Neuronal stem cell (in vitro differentiated cells): ENCODE measurements around the gene CDK5RAP3.
A peak's percentile ranks its signal among the peaks of the same experiment; 100 is the strongest.

Experiments used
- DNase-seq: peaks from one replicate; pipeline ENCODE4 v3.0.0-alpha.2; 2013; ENCODE audit warnings: low spot score
- H2AFZ ChIP-seq: one replicate; pipeline ENCODE4 v1.6.1; 2013; ENCODE audit warnings: mild to moderate bottlenecking, low read length, inconsistent platforms
- H2AK5ac ChIP-seq: 2 replicates; pipeline ENCODE4 v1.6.1; 2013; ENCODE audit warnings: low read depth, mild to moderate bottlenecking, inconsistent platforms, low read length, moderate library complexity, mixed read lengths
- H2BK120ac ChIP-seq: 2 replicates; pipeline ENCODE4 v1.6.1; 2013; ENCODE audit warnings: low read depth, mild to moderate bottlenecking, inconsistent platforms, low read length, moderate library complexity, mixed read lengths
- H2BK12ac ChIP-seq: one replicate; pipeline ENCODE4 v1.6.1; 2013; ENCODE audit warnings: low read length, inconsistent platforms
- H2BK15ac ChIP-seq: 2 replicates; pipeline ENCODE4 v1.6.1; 2013; ENCODE audit warnings: mild to moderate bottlenecking, low read length, inconsistent platforms, mixed read lengths
- H2BK5ac ChIP-seq: one replicate; pipeline ENCODE4 v1.6.1; 2013; ENCODE audit warnings: inconsistent platforms, mild to moderate bottlenecking, low read length, moderate library complexity
- H3K14ac ChIP-seq: one replicate; pipeline ENCODE4 v1.6.1; 2013; ENCODE audit warnings: low read length, inconsistent platforms
- H3K18ac ChIP-seq: 2 replicates; pipeline ENCODE4 v1.6.1; 2013; ENCODE audit warnings: low read length, inconsistent platforms
- H3K23ac ChIP-seq: 2 replicates; pipeline ENCODE4 v1.6.1; 2013; ENCODE audit warnings: low read depth, mild to moderate bottlenecking, mixed read lengths, low read length, inconsistent platforms; ENCODE audit not compliant: poor library complexity
- H3K27ac ChIP-seq: replicated peaks from 3 replicates; pipeline ENCODE4 v1.5.1; 2013; ENCODE audit warnings: low read length, inconsistent platforms
- H3K27me3 ChIP-seq, 3 experiments: 2 replicates each; pipeline ENCODE4 v1.6.1; 2013; ENCODE audit warnings: low read length in 3 of 3, mild to moderate bottlenecking in 2 of 3, inconsistent platforms in 1 of 3, low read depth in 1 of 3, mixed read lengths in 1 of 3, moderate library complexity in 1 of 3; ENCODE audit not compliant: control insufficient read depth in 3 of 3, insufficient read depth in 3 of 3
- H3K36me3 ChIP-seq, 2 donors: replicated peaks in 1 of 2; 2 replicates each; pipeline ENCODE4 v1.6.1; 2013; ENCODE audit warnings: low read length in 2 of 2; ENCODE audit not compliant: control insufficient read depth in 2 of 2, insufficient read depth in 2 of 2
- H3K4ac ChIP-seq: 2 replicates; pipeline ENCODE4 v1.6.1; 2013; ENCODE audit warnings: inconsistent platforms, mild to moderate bottlenecking, low read length, moderate library complexity
- H3K4me1 ChIP-seq, 2 donors: 1 replicate in 1 of 2; 2 replicates in 1 of 2; pipeline ENCODE4 v1.6.1; 2013; ENCODE audit warnings: low read length in 2 of 2, low read depth in 1 of 2; ENCODE audit not compliant: control insufficient read depth in 2 of 2, insufficient read depth in 1 of 2
- H3K4me2 ChIP-seq: one replicate; pipeline ENCODE4 v1.6.1; 2013; ENCODE audit warnings: mild to moderate bottlenecking, low read length, inconsistent platforms; ENCODE audit not compliant: insufficient read depth, poor library complexity, severe bottlenecking
- H3K4me3 ChIP-seq, 2 donors: 2 replicates each; pipeline ENCODE4 v1.5.1; 2013; ENCODE audit warnings: low read length in 2 of 2, mild to moderate bottlenecking in 2 of 2, inconsistent platforms in 1 of 2, moderate library complexity in 1 of 2
- H3K79me1 ChIP-seq: one replicate; pipeline ENCODE4 v1.6.1; 2013; ENCODE audit warnings: low read depth, mild to moderate bottlenecking, inconsistent platforms, low read length, moderate library complexity
- H3K9ac ChIP-seq: one replicate; pipeline ENCODE4 v1.6.1; 2013; ENCODE audit warnings: mild to moderate bottlenecking, low read depth, low read length, inconsistent platforms; ENCODE audit not compliant: poor library complexity
- H3K9me3 ChIP-seq, 2 donors: replicated peaks in 1 of 2; 2 replicates each; pipeline versions ENCODE3 to v1.6.1; 2013; ENCODE audit warnings: low read length in 2 of 2, mild to moderate bottlenecking in 2 of 2, inconsistent platforms in 1 of 2, low read depth in 1 of 2, mixed read lengths in 1 of 2, moderate library complexity in 1 of 2; ENCODE audit not compliant: control insufficient read depth in 2 of 2, insufficient read depth in 1 of 2
- H4K8ac ChIP-seq: one replicate; pipeline ENCODE4 v1.6.1; 2013; ENCODE audit warnings: low read depth, mild to moderate bottlenecking, inconsistent platforms, low read length, moderate library complexity
- H4K91ac ChIP-seq: one replicate; pipeline ENCODE4 v1.6.1; 2013; ENCODE audit warnings: low read length, low read depth, mild to moderate bottlenecking, inconsistent platforms; ENCODE audit not compliant: poor library complexity
- WGBS, 2 donors: extraction: QIAGEN DNeasy Blood & Tissue Kit; methylation state at CpG; one replicate each; pipeline ENCODE4 v1.1.7; 2013; ENCODE audit warnings: missing lambda C conversion rate in 2 of 2, mixed read lengths in 1 of 2; ENCODE audit not compliant: insufficient read length in 2 of 2, insufficient replicate concordance in 1 of 2; ENCODE audit errors: extremely low coverage in 2 of 2; 5-methylcytosine and 5-hydroxymethylcytosine counted together

Gene CDK5RAP3

GRCh38 chr17:47927821-47928400 is 43.0 kb upstream of the CDK5RAP3 start:
- peaks cover 27 to 78% of the 10 kb centered on the region in 2 donors for H3K36me3 ChIP-seq
- H3K4me2 ChIP-seq, result no peak overlapping the region
- H2BK5ac ChIP-seq, result no peak overlapping the region
- no peak overlapping the region for H3K18ac ChIP-seq
- no peaks in the 10 kb centered on the region for H3K4me1 ChIP-seq
- DNase-seq, result no peak
- H2BK12ac ChIP-seq, result no peak overlapping the region
- no peak overlapping the region for H3K4ac ChIP-seq
- H3K9ac ChIP-seq, result peak overlapping the region; percentile 66
- no peak overlapping the region for H2BK15ac ChIP-seq
- H3K23ac ChIP-seq, result no peak overlapping the region
- no CpG with 5 or more reads among the region's 20 CpGs for WGBS, 2 donors
- no peaks in the 10 kb centered on the region for H3K27me3 ChIP-seq
- no peak overlapping the region for H2AK5ac ChIP-seq
- H3K79me1 ChIP-seq, result no peaks in the 10 kb centered on the region
- no peaks in the 10 kb centered on the region for H3K9me3 ChIP-seq
- H3K4me3 ChIP-seq, result no peak overlapping the region
- H2AFZ ChIP-seq, result no peak overlapping the region
- H3K14ac ChIP-seq, result no peak overlapping the region
- no peak overlapping the region for H4K91ac ChIP-seq
- H4K8ac ChIP-seq, result no peak overlapping the region
- no peak overlapping the region for H3K27ac ChIP-seq
- no peak overlapping the region for H2BK120ac ChIP-seq

GRCh38 chr17:47928415-47928814 is 42.5 kb upstream of the CDK5RAP3 start:
- H2BK5ac ChIP-seq, result no peak overlapping the region
- no peaks in the 10 kb centered on the region for H3K27me3 ChIP-seq
- no peak overlapping the region for H3K4me2 ChIP-seq
- H2BK15ac ChIP-seq, result no peak overlapping the region
- H3K27ac ChIP-seq, result no peak overlapping the region
- H2BK12ac ChIP-seq, result no peak overlapping the region
- no peak overlapping the region for H3K18ac ChIP-seq
- no peak overlapping the region for H4K91ac ChIP-seq
- H2AK5ac ChIP-seq, result no peak overlapping the region
- H3K79me1 ChIP-seq, result no peaks in the 10 kb centered on the region
- H3K9me3 ChIP-seq, result no peaks in the 10 kb centered on the region
- no CpG with 5 or more reads among the region's 2 CpGs for WGBS, 2 donors
- no peak overlapping the region for H2BK120ac ChIP-seq
- H3K9ac ChIP-seq, result no peak overlapping the region
- no peak overlapping the region for H3K4me3 ChIP-seq
- H3K4me1 ChIP-seq, result no peaks in the 10 kb centered on the region
- no peak overlapping the region for H3K14ac ChIP-seq
- no peak for DNase-seq
- H2AFZ ChIP-seq, result no peak overlapping the region
- H3K4ac ChIP-seq, result no peak overlapping the region
- peaks cover 22 to 73% of the 10 kb centered on the region in 2 donors for H3K36me3 ChIP-seq
- H4K8ac ChIP-seq, result no peak overlapping the region
- H3K23ac ChIP-seq, result no peak overlapping the region

- Histone ChIP-seq H3K4me1 (no peaks in the 10 kb centered on the region), H3K14ac (no peak overlapping the region), H4K91ac (no peak overlapping the region), H3K79me1 (no peaks in the 10 kb centered on the region), H2AK5ac (no peak overlapping the region), H2BK5ac (no peak overlapping the region), H2AFZ (no peak overlapping the region), H3K4me3 (no peak overlapping the region), H2BK12ac (no peak overlapping the region), H2BK120ac (no peak overlapping the region), H3K36me3 (peaks cover 22 to 63% of the 10 kb centered on the region in 2 donors), H4K8ac (no peak overlapping the region), H3K9ac (no peak overlapping the region), H2BK15ac (no peak overlapping the region), H3K4ac (no peak overlapping the region), H3K18ac (no peak overlapping the region), H3K27me3 (no peaks in the 10 kb centered on the region), H3K27ac (no peak overlapping the region), H3K9me3 (no peaks in the 10 kb centered on the region), H3K4me2 (no peak overlapping the region), H3K23ac (no peak overlapping the region)
- DNase-seq, result no peak
- no CpG with 5 or more reads among the region's 10 CpGs for WGBS, 2 donors
These were observed 41.5 kb upstream of the CDK5RAP3 start for GRCh38 chr17:47929218-47930000.

- no peak overlapping the region for H2AFZ ChIP-seq
- no peak overlapping the region for H3K14ac ChIP-seq
- no peak overlapping the region for H3K4me3 ChIP-seq
- H3K36me3 ChIP-seq, result peaks cover 9 to 40% of the 10 kb centered on the region in 2 donors
- H3K27ac ChIP-seq, result no peak overlapping the region
- no peak overlapping the region for H3K18ac ChIP-seq
- no peak overlapping the region for H3K23ac ChIP-seq
- H2BK5ac ChIP-seq, result no peak overlapping the region
- H3K27me3 ChIP-seq, result no peaks in the 10 kb centered on the region
- H2BK15ac ChIP-seq, result no peak overlapping the region
- no peak overlapping the region for H3K9ac ChIP-seq
- H3K9me3 ChIP-seq, result no peaks in the 10 kb centered on the region
- H2BK120ac ChIP-seq, result no peak overlapping the region
- no peak overlapping the region for H4K91ac ChIP-seq
- no peak overlapping the region for H2BK12ac ChIP-seq
- no peaks in the 10 kb centered on the region for H3K79me1 ChIP-seq
- H3K4me1 ChIP-seq, result no peaks in the 10 kb centered on the region
- no peak for DNase-seq
- no CpG with 5 or more reads among the region's 4 CpGs for WGBS, 2 donors
- no peak overlapping the region for H3K4me2 ChIP-seq
- H2AK5ac ChIP-seq, result no peak overlapping the region
- H3K4ac ChIP-seq, result no peak overlapping the region
- no peak overlapping the region for H4K8ac ChIP-seq
These were observed 39.1 kb upstream of the CDK5RAP3 start for GRCh38 chr17:47931848-47932247.
